GM03348 (cell line): ENCODE measurements around the gene LTBR.
"Not testable (repeated sequence)": the region's sequence is repeated elsewhere in the genome, so short reads cannot be mapped to it uniquely, and the experiment has no call there.

ENCODE experiments used
- DNase-seq: peaks from one replicate; pipeline ENCODE4 v3.0.0; 2012; ENCODE audit warnings: low spot score

LTBR gene

GRCh38 chr12:6383572-6384498 lies at the start of gene LTBR:
Gene LTBR (plus strand): TSS chr12:6384162. CDS start chr12:6384359, 197 bp downstream.
- DNase-seq = peak; percentile 98

GRCh38 chr12:6334359-6334758 lies 49.6 kb upstream of the LTBR start:
- no peak for DNase-seq

GRCh38 chr12:6334940-6335450 lies 49.0 kb upstream of the LTBR start:
- DNase-seq = no peak

GRCh38 chr12:6335451-6336078 lies 48.4 kb upstream of the LTBR start:
- peak; percentile 84 for DNase-seq

- DNase-seq = peak; percentile 95
Measured at GRCh38 chr12:6336079-6336888, 47.7 kb upstream of the LTBR start.

- peak; percentile 36 for DNase-seq
Measured at GRCh38 chr12:6336889-6337853, 46.8 kb upstream of the LTBR start.

- peak; percentile 48 for DNase-seq
Measured at GRCh38 chr12:6337958-6338433, 46.0 kb upstream of the LTBR start.

GRCh38 chr12:6338536-6338935 lies 45.4 kb upstream of the LTBR start:
- not testable (repeated sequence) for DNase-seq

- no peak for DNase-seq
Measured at GRCh38 chr12:6338955-6339354, 45.0 kb upstream of the LTBR start.

- DNase-seq = peak; percentile 77
Measured at GRCh38 chr12:6340032-6340638, 43.8 kb upstream of the LTBR start.

- DNase-seq = no peak
Measured at GRCh38 chr12:6340745-6341416, 43.1 kb upstream of the LTBR start.

GRCh38 chr12:6341417-6342139 lies 42.4 kb upstream of the LTBR start, which contains the start of gene TNFRSF1A:
Gene TNFRSF1A (minus strand): TSS chr12:6342076. CDS start chr12:6341814, 262 bp downstream.
- peak; percentile 91 for DNase-seq

GRCh38 chr12:6342140-6342889 lies 41.6 kb upstream of the LTBR start:
- DNase-seq = peak; percentile 19

- DNase-seq = no peak
Measured at GRCh38 chr12:6343518-6343917, 40.4 kb upstream of the LTBR start.

GRCh38 chr12:6344101-6344660 lies 39.8 kb upstream of the LTBR start:
- DNase-seq = not testable (repeated sequence)

GRCh38 chr12:6345319-6346091 lies 38.5 kb upstream of the LTBR start:
- peak; percentile 65 for DNase-seq

- no peak for DNase-seq
Measured at GRCh38 chr12:6346235-6346832, 37.6 kb upstream of the LTBR start.
